GM12872 (cell line): ENCODE results near the gene NR5A1.

Experiments
- CTCF ChIP-seq: IDR thresholded peaks from 3 replicates; pipeline ENCODE4 v1.5.1; 2011; ENCODE audit warnings: low read depth, mild to moderate bottlenecking, low read length, moderate library complexity; ENCODE audit not compliant: insufficient read depth

NR5A1 gene

GRCh38 chr9:124501771-124502320 lies 5.4 kb downstream of the NR5A1 start:
- no peak for TF ChIP-seq CTCF

- TF ChIP-seq CTCF = no peak
These were observed 6.2 kb downstream of the NR5A1 start for GRCh38 chr9:124500796-124501611.

GRCh38 chr9:124500028-124500795 lies 7.0 kb downstream of the NR5A1 start:
- no peak for TF ChIP-seq CTCF

GRCh38 chr9:124499216-124499615 lies 8.0 kb downstream of the NR5A1 start:
- no peak for TF ChIP-seq CTCF

GRCh38 chr9:124498499-124499146 lies 8.6 kb downstream of the NR5A1 start:
- TF ChIP-seq CTCF = no peak

GRCh38 chr9:124498040-124498439 lies 9.2 kb downstream of the NR5A1 start:
- TF ChIP-seq CTCF = no peak

GRCh38 chr9:124497441-124497840 lies 9.8 kb downstream of the NR5A1 start:
- TF ChIP-seq CTCF = no peak
